Measurements from ENCODE around the gene TMEM150C. TPM values are rescaled to one million over a fixed set of nuclear protein-coding genes. Genes with fewer than 3 reads are reported as not detected.

Gene TMEM150C
- not detected for total RNA-seq

- POLR2A ChIA-PET: no interaction called here
- H3K36me3 Mint-ChIP-seq: no peaks in the 10 kb centered on the region
- H3K27me3 Mint-ChIP-seq: peaks cover 64% of the 10 kb centered on the region
- no peaks in the 10 kb centered on the region for H3K9me3 Mint-ChIP-seq
- ATAC-seq (ENCODE audit: low read depth) (peak; percentile 63), DNase-seq (peak; percentile 44)
- peaks cover 10% of the 10 kb centered on the region for H3K4me1 Mint-ChIP-seq
- peak within 1 kb of the TSS; percentile 74 for H3K4me3 Mint-ChIP-seq
- no peak within 1 kb of the TSS for H3K27ac Mint-ChIP-seq
These were observed at the start of gene TMEM150C for GRCh38 chr4:82561786-82562563. TSS of gene TMEM150C (minus strand) at chr4:82561988. CDS start at chr4:82504657, 57,331 bp downstream.

- Mint-ChIP-seq H3K9me3 (no peaks in the 10 kb centered on the region), H3K27ac (no peak overlapping the region), H3K4me3 (no peak overlapping the region), H3K4me1 (no peaks in the 10 kb centered on the region), H3K27me3 (peaks cover 4% of the 10 kb centered on the region), H3K36me3 (no peaks in the 10 kb centered on the region)
- no peak for ATAC-seq (ENCODE audit: low read depth)
- POLR2A ChIA-PET: no interaction called here
- DNase-seq: no peak
These were observed 49.7 kb upstream of the TMEM150C start for GRCh38 chr4:82611527-82611926.

GRCh38 chr4:82610041-82610440, 48.3 kb upstream of the TMEM150C start:
- DNase-seq (no peak), ATAC-seq (ENCODE audit: low read depth) (no peak)
- Mint-ChIP-seq H3K36me3 (no peaks in the 10 kb centered on the region), H3K27ac (no peak overlapping the region), H3K4me1 (no peaks in the 10 kb centered on the region), H3K9me3 (no peaks in the 10 kb centered on the region), H3K4me3 (no peak overlapping the region), H3K27me3 (peaks cover 4% of the 10 kb centered on the region)
- POLR2A ChIA-PET: no interaction called here

- DNase-seq: no peak
- Mint-ChIP-seq H3K4me3 (no peak overlapping the region), H3K4me1 (no peaks in the 10 kb centered on the region), H3K36me3 (no peaks in the 10 kb centered on the region), H3K27ac (no peak overlapping the region), H3K9me3 (no peaks in the 10 kb centered on the region), H3K27me3 (no peaks in the 10 kb centered on the region)
- ATAC-seq (ENCODE audit: low read depth): no peak
- POLR2A ChIA-PET: no interaction called here
These were observed 44.8 kb upstream of the TMEM150C start for GRCh38 chr4:82606622-82607021.

GRCh38 chr4:82604522-82604921, 42.7 kb upstream of the TMEM150C start:
- Mint-ChIP-seq H3K27ac (no peak overlapping the region), H3K4me3 (no peak overlapping the region), H3K27me3 (no peaks in the 10 kb centered on the region), H3K4me1 (no peaks in the 10 kb centered on the region), H3K36me3 (no peaks in the 10 kb centered on the region), H3K9me3 (no peaks in the 10 kb centered on the region)
- POLR2A ChIA-PET: no interaction called here
- DNase-seq: no peak
- ATAC-seq (ENCODE audit: low read depth): no peak

- DNase-seq (no peak), ATAC-seq (ENCODE audit: low read depth) (no peak)
- no peaks in the 10 kb centered on the region for H3K4me1 Mint-ChIP-seq
- peaks cover 7% of the 10 kb centered on the region for H3K27me3 Mint-ChIP-seq
- H3K4me3 Mint-ChIP-seq: no peak overlapping the region
- no peak overlapping the region for H3K27ac Mint-ChIP-seq
- H3K36me3 Mint-ChIP-seq: no peaks in the 10 kb centered on the region
- no peaks in the 10 kb centered on the region for H3K9me3 Mint-ChIP-seq
- POLR2A ChIA-PET: no interaction called here
These were observed 39.6 kb upstream of the TMEM150C start for GRCh38 chr4:82601242-82602015.

GRCh38 chr4:82599336-82599735, 37.5 kb upstream of the TMEM150C start:
- POLR2A ChIA-PET: no interaction called here
- Mint-ChIP-seq H3K36me3 (no peaks in the 10 kb centered on the region), H3K4me1 (no peaks in the 10 kb centered on the region), H3K4me3 (no peak overlapping the region), H3K27me3 (peaks cover 17% of the 10 kb centered on the region), H3K27ac (no peak overlapping the region), H3K9me3 (no peaks in the 10 kb centered on the region)
- DNase-seq: no peak
- ATAC-seq (ENCODE audit: low read depth): no peak

- ATAC-seq (ENCODE audit: low read depth) (no peak), DNase-seq (no peak)
- no peaks in the 10 kb centered on the region for H3K4me1 Mint-ChIP-seq
- H3K27ac Mint-ChIP-seq: no peak overlapping the region
- peaks cover 29% of the 10 kb centered on the region for H3K27me3 Mint-ChIP-seq
- H3K4me3 Mint-ChIP-seq: no peak overlapping the region
- POLR2A ChIA-PET: no interaction called here
- H3K9me3 Mint-ChIP-seq: no peaks in the 10 kb centered on the region
- no peaks in the 10 kb centered on the region for H3K36me3 Mint-ChIP-seq
These were observed 32.7 kb upstream of the TMEM150C start for GRCh38 chr4:82594456-82594855.

GRCh38 chr4:82593411-82593810, 31.6 kb upstream of the TMEM150C start:
- H3K4me1 Mint-ChIP-seq: no peaks in the 10 kb centered on the region
- no peaks in the 10 kb centered on the region for H3K36me3 Mint-ChIP-seq
- H3K9me3 Mint-ChIP-seq: no peaks in the 10 kb centered on the region
- H3K4me3 Mint-ChIP-seq: no peak overlapping the region
- peaks cover 32% of the 10 kb centered on the region for H3K27me3 Mint-ChIP-seq
- H3K27ac Mint-ChIP-seq: no peak overlapping the region
- ATAC-seq (ENCODE audit: low read depth) (no peak), DNase-seq (no peak)
- POLR2A ChIA-PET: no interaction called here

- Mint-ChIP-seq H3K4me1 (no peaks in the 10 kb centered on the region), H3K36me3 (no peaks in the 10 kb centered on the region), H3K9me3 (no peaks in the 10 kb centered on the region), H3K27ac (no peak overlapping the region), H3K4me3 (no peak overlapping the region), H3K27me3 (peaks cover 28% of the 10 kb centered on the region)
- ATAC-seq (ENCODE audit: low read depth) (no peak), DNase-seq (no peak)
- POLR2A ChIA-PET: no interaction called here
These were observed 30.9 kb upstream of the TMEM150C start for GRCh38 chr4:82592639-82593038.

- Mint-ChIP-seq H3K36me3 (no peaks in the 10 kb centered on the region), H3K4me3 (no peak overlapping the region), H3K4me1 (no peaks in the 10 kb centered on the region), H3K27me3 (peaks cover 25% of the 10 kb centered on the region), H3K9me3 (no peaks in the 10 kb centered on the region), H3K27ac (no peak overlapping the region)
- POLR2A ChIA-PET: no interaction called here
- no peak for DNase-seq
- ATAC-seq (ENCODE audit: low read depth): no peak
These were observed 29.8 kb upstream of the TMEM150C start for GRCh38 chr4:82591592-82591991.

GRCh38 chr4:82589756-82590155, 28.0 kb upstream of the TMEM150C start:
- no peak overlapping the region for H3K27ac Mint-ChIP-seq
- H3K9me3 Mint-ChIP-seq: no peaks in the 10 kb centered on the region
- peaks cover 19% of the 10 kb centered on the region for H3K27me3 Mint-ChIP-seq
- POLR2A ChIA-PET: no interaction called here
- ATAC-seq (ENCODE audit: low read depth) (no peak), DNase-seq (no peak)
- H3K4me1 Mint-ChIP-seq: no peaks in the 10 kb centered on the region
- H3K36me3 Mint-ChIP-seq: no peaks in the 10 kb centered on the region
- no peak overlapping the region for H3K4me3 Mint-ChIP-seq

- no peak for ATAC-seq (ENCODE audit: low read depth)
These were observed 27.0 kb upstream of the TMEM150C start for GRCh38 chr4:82588771-82589270.

More at GRCh38 chr4:82588771-82589270, 27.0 kb upstream of the TMEM150C start:
- DNase-seq: no peak
- Mint-ChIP-seq H3K36me3 (no peaks in the 10 kb centered on the region), H3K27me3 (peaks cover 17% of the 10 kb centered on the region), H3K4me1 (no peaks in the 10 kb centered on the region), H3K27ac (no peak overlapping the region), H3K4me3 (no peak overlapping the region), H3K9me3 (no peaks in the 10 kb centered on the region)
- POLR2A ChIA-PET: no interaction called here

All from activated naive CD8-positive, alpha-beta T cell treated with anti-CD3 and anti-CD28 coated beads, Interleukin-2, amount 10 ng/mL, durations not matched to agents 7 days and 5 days (primary cell).